ENCODE measurements around the gene HSH2D.

DNA sequence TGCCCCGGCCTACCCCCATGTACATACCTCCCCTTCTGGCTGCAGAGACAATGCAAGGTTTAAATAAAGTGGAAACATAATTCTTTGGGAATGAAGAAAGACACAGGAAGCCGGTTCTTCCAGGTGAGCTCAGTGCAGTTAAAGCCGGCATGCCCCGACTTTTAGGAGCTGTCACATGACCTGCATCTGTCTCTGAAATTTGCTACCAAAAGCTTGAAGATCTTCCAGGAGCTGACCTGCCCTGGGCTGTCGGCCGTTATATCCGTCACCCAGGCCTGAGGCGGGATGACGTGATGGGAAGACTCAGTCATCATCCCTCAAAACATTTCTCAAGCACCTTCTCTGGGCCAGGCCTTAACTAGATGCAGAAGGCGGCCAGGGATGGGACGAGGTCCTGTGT is 21.5 kb upstream of the HSH2D start:
- TF ChIP-seq, protein P1, sequence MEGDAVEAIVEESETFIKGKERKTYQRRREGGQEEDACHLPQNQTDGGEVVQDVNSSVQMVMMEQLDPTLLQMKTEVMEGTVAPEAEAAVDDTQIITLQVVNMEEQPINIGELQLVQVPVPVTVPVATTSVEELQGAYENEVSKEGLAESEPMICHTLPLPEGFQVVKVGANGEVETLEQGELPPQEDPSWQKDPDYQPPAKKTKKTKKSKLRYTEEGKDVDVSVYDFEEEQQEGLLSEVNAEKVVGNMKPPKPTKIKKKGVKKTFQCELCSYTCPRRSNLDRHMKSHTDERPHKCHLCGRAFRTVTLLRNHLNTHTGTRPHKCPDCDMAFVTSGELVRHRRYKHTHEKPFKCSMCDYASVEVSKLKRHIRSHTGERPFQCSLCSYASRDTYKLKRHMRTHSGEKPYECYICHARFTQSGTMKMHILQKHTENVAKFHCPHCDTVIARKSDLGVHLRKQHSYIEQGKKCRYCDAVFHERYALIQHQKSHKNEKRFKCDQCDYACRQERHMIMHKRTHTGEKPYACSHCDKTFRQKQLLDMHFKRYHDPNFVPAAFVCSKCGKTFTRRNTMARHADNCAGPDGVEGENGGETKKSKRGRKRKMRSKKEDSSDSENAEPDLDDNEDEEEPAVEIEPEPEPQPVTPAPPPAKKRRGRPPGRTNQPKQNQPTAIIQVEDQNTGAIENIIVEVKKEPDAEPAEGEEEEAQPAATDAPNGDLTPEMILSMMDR (IDR thresholded peaks at IDR 0.05) = no peak
- no peak for TF ChIP-seq ZFX (IDR thresholded peaks at IDR 0.05; ENCODE audit: borderline replicate concordance)

Data from 22Rv1 (cell line).